Mesenteric fat pad (tissue), 1 donor: ENCODE results near the gene SLC25A26. TPM values are rescaled to one million over a fixed set of nuclear protein-coding genes. Genes with fewer than 3 reads are reported as not detected.

Experiments
- DNase-seq: peaks from one replicate; pipeline ENCODE4 v3.0.0-alpha.2; 2020; ENCODE audit warnings: low spot score
- total RNA-seq: library from RNA; stranded (reverse); fragmentation: NEBNext Ultra II Directional; extraction: Animal tissue kit (Norgen Biotek cat#: 25700); gene quantifications from one replicate; pipeline ENCODE4 v1.2.1, GENCODE V29; 2021
- donor health status: DM: yes; HTN: yes; CAD: no.

Gene SLC25A26
- total RNA-seq, 1 donor from 2014 or later: 18.7 TPM

DNA sequence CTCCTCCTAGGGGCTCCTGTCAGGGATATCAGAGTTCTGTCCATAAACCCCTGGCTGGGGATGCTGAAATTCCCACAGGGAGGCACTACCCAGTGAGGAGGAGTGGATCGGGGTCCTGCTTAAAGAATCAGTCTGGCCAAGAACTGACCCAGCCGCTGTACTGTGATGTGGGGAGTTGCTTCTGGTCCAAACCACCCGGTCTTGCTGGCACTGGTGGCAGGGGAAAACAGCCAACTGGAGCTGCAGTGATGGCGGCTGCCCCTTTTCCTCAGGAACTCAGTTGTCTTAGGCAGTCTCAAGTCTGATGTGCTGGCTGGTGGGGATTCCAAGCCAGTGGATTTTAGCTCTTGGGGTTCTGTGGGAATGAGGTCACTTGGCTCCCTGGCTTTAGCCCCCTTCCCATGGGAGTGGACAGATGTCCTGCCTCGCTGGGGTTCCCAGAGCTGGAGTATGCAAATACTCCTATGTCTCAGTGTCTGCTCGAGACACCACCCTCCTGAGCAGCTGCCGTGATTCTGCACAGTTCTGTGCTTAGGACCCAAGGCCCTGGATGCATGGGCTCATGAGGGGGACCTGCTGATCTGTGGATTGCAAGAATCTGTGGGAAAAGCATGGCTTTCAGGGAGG lies 97.1 kb downstream of the SLC25A26 start:
- no peak for DNase-seq

DNA sequence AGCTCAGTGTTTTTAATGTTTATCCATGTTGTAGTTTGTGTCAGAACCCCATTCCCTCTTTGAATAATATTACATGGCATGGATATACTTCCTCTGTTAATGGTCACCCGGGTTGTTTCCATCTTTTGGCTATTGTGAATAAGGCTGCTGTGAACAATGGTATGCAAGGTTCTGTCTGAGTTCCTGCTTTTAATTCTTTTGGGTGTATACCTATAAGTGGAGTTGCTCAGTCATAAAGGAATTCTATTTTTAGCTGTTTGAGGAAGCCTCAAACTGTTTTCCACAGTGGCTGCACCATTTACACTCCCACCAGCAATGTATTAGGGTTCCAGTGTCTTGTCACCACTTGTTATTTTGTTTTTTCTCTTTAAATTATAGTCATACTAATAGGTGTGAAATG lies 99.6 kb downstream of the SLC25A26 start:
- DNase-seq: no peak

DNA sequence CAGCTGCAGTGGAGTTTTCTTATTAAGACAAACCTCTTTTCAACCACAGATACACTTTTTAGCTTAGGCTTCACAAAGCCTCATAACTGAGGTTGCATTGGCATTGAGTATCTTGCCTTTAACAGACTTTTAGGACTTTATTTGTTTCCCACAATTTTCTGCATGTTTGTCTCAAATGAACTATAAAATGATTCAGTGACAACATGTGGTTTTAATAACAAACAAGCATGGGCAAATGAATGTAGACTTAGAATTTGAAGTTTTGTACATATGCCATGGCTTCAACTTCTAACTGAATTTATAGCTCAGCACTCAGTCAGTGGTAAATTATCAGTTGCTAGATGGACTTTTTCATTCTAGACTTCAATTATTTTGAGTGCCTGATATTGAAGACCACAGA lies 101.6 kb downstream of the SLC25A26 start:
- no peak for DNase-seq

DNA sequence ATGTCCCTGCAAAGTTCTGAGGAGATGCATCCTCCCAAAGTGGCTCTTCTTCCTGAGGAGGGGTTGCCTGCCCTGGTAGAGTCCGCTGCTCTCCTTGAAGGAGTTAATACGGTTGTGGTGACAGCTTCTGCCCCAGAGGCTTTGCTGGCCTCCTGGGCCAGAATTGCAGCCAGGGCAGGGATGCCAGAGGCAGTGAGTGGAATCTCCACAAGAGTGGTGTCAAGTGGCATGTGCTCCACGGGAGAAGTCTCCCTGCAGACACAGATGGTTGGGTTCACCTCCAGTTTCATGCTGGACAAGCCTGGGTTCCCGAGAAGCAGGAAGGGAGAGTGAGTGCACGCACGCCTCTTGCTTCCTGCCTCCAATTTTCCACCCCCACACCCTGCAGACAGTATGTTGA lies 105.5 kb downstream of the SLC25A26 start:
- DNase-seq: no peak

DNA sequence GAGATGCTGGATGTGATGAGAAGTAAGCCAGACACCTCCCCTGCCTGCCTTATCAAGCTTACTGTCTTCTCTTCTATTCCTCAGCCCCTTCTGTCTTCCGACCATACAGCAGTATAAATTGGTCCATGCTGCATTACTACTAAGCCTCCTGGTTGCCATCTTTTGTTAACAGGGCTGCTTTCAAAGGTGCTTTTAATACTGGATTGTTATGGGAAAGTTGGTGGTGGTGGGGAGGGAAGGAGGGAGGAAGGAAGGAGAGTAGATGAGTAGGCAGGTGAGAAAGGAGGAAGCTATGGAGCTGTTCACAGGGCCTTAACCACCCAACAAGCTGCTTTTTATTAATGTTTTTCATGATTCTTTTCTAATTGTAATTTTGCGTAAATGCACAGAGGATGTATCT lies 114.9 kb downstream of the SLC25A26 start:
- no peak for DNase-seq

DNA sequence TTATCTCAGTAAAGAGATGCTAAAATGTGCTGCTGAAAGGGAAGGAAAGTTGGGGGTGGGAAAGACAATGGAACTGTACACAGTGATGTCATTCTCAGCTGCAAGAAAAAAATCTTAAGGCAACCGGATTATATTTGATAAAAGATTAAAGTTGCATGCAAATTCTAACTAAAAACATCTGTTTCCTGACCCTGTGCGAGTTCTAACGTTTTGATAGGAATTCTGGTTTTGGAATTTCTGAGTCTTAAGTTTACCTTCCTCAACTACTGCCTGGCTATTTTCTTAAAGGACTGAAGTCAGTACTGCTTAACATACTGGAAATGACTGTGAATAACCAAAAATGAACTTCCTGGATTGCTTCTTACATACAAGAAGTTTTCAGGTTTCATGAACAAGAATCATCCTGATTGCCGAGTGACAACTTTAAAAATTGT lies 115.5 kb downstream of the SLC25A26 start:
- DNase-seq: no peak

DNA sequence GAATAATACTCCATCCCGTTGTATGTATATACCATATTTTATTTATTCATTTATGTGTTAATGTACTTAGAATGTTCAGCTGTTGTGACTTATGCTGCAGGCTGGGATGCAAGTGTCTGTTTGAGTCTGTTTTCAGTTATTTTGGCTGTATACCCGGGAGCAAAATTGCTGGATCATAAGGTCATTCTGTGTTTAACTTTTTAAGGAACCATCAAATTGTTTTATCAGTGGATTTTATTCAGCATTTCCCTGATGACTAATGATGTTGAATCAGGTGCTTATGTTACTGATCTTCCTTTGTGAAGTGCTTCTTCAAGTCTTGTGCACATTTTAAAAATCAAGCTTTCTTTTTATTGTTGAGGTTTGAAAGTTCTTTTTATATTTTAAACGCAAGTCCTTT lies 118.1 kb downstream of the SLC25A26 start:
- DNase-seq: no peak

DNA sequence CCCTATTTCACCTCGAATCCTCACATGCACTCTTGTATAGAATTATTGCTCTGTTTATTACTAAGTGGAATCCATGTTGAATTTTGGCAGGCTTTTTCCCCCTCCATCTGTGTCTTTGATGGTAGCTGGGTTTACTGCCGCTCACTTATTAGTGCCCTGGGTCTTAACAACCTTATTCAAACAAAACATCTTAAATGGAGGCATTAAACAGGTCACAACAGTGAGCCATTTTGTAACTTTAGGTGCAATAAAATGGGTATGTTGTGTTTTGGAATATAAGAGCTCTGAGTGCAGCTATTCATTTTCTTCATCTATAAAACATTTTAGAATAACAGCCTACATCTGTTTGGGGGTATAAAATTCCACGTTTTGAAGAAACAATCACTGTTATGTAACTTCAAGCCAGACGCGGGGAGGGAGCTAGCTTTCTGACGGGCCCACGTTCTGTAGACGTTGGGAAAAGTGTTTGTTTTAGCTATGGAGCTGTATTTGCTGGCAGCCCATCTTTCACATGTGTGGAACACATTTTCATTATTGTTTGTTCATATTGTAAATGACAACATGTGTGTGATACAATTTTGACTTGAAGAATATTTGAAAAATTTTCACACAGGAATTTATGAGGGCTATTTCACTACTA lies 122.0 kb downstream of the SLC25A26 start:
- DNase-seq: no peak

DNA sequence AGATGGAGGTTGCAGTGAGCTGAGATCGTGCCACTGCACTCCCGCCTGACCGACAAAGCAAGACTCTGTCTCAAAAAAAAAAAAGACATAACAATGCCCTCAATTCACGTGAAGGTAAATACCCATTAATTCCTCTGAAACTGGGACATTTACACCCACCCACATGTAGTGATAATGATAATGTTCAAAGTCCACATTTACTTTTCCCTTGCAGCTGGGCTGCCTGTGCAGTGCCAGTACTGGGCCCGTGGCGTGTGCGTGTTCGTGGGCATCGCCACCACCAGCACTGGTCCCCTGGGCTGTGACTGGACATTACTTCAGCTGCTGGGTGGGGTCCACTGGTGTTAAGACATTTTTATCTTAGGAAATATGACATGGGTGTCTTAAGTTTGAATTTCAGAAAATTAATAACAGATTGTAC lies 123.6 kb downstream of the SLC25A26 start:
- DNase-seq: no peak

DNA sequence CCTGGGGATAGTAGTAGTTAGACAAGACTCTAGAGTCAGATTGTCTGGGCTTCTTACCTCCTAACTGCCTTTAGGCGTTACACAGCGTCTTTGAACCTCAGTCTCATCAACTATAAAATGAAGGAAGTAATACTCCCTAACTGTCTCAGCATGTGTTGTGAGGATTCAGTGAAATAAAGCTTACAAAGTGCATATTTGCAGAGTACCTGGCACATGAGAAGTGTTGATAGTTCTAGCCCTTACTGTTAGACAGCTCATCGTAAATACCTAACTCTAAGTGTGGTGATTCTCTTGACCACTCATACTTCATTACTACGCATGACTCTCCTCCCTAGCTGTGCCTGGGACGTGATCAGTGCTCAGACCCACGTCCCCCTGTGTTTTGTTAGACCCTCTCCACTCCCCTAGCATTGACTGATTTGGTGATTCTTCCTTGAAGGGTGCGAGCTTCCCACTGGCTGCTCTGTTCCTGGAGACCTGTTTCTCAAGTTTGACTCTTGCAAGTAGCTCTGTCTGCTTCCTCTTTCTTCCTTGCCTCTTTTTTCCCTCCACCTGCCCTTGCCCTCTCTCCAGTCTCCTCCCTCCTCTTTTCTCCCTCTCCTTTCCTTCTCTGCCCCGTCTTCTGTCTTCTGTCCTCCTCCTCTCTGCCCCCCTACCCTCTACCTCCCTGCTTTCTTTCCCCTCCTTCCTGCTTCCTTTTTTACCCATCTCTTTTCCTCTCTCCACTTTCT lies 124.2 kb downstream of the SLC25A26 start:
- DNase-seq: no peak

DNA sequence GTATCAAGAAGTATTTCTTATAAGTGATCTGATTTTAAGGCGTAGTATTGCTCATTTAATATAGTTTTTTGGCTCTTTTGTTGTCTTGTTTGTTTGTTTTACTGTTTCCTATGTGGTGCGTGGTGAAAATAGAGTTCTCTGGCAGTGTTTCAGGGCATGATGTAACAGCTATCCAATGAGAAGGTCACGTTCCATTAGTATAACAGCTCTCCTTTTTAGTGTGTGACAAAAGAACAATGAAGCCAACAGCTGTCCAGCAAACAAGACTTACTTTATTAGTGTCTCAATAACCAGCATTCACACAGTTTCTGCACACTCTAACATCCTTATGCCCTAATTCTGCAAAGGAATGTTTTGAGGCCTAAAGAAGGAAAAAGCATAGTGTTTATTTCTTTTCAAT lies 127.9 kb downstream of the SLC25A26 start:
- DNase-seq: no peak

DNA sequence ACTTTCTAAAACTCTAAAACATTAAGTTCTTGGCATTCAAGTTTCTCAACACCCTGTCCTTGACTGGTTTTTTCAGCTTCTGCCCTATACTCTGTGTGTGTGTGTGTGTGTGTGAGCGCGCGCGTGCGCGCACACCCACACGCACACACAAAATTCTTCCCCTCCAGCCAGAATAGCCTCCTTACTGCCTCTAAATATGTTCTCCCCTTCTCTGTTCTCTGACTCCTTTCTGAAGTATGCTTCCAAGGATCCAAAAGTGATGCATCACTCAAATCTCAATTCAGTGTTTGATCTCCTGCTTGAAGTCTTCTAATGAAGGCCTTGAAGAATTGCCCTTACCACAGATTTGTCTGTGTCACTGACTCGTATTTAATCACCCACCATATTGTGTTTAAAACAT lies 129.8 kb downstream of the SLC25A26 start:
- DNase-seq: no peak

DNA sequence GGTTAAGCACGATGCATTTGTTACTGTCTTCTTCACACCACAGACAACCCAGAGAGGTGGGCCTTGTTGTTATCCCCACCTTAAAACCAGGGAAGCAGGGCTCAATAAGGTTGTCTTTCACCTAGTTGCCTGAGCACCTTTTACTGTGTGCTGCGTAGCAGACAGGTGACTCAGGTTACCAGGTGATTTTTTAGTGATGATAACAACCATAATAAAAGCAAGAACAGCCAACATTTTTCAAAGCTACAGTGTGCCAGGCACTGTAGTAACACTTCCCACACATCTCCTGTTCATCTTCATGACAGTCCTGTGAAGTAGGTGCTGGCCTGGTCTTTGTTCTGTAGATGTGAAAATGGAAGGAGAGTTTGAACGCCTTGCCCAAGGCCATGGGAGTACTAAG lies 132.2 kb downstream of the SLC25A26 start:
- no peak for DNase-seq

DNA sequence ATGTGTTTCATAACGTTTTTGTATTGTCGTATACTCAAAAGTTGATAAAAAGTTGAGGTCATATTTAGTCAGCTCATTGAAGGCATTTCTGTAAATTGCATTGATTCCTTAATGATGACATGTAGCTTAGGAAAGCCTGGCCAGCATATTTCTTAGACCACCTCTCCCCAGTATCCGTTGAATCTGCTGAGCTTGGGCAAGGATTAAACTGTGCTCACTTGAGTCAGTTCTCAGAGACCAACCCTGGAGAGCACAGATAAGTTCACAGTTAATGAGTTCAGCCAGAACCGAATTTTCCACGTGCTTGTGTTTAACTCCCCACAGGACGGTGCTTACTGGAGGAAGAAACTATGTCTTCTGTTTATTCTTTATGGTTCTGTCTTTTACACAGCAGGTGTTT lies 132.7 kb downstream of the SLC25A26 start:
- DNase-seq: no peak

DNA sequence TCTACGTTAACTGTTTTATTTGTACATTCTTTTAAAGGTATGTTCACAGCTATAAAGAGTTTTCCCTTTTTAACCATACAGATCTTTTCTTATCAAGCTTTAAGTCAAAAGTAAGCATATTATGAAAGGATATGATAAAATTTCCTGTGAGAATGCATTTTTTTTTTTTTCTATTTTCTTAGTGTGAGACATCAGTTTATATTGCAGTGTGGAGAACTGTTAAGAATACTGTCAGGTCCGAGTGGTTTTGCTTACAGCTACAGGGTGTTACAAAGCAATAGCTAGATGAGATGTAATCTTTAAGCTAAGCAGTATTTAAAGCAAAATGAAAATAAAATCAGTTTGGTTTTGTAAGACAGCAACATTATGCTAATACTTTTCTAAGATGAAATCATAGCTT lies 133.2 kb downstream of the SLC25A26 start:
- no peak for DNase-seq

DNA sequence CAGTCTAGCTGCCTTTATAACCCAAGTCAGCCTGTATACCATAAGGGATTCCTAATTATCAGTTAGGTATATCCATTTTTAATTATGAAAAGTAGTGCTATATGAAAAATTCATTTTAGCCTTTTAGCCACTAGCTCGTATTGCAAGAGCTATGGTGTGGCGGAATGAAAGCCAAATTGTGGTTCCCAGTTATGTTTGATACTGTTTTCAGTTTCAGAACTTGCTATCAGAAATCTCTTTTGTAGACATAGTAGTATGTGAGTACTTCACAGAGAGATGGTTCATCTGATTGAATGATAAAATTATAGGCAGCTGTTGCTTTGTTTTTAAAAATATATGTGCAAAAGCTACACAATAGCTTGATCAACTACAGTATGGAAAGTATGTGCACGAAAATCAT lies 134.6 kb downstream of the SLC25A26 start:
- DNase-seq: no peak

DNA sequence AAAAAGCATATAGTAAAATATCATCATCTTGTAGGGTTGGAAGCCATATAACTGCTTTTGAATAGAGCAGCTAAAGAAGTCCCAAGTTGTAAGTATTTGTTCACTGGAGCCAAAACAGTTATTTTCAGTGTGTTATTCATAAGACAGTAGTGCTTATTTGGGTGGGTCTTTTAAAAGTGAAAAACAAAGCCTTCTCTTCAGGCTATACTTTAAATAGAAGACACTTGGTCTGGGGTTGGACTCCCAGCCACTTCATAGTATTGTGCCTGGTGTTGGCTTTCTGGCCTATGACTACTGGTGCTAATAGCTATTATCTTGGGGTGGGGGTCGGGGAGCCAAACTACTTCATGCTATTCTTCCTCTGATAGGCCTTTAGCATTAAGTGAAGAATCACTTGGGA lies 135.2 kb downstream of the SLC25A26 start:
- DNase-seq: no peak

DNA sequence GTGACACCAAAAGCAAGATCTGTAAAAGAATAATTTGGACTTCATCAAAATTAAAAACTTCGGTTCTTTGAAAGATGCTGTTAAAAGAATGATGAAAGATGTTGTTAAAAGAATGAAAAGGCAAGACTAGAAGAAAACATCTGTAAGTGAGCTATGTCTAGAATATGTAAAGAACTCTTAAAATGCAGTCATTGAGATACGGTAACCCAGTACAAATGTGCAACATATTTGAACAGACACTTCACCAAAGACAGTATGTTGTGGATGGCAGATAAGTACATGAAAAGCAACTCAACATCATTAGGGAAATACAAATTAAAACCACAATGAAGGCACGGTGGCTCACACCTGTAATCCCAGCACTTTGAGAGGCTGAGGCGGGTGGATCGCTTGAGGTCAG lies 140.6 kb downstream of the SLC25A26 start:
- DNase-seq: no peak

DNA sequence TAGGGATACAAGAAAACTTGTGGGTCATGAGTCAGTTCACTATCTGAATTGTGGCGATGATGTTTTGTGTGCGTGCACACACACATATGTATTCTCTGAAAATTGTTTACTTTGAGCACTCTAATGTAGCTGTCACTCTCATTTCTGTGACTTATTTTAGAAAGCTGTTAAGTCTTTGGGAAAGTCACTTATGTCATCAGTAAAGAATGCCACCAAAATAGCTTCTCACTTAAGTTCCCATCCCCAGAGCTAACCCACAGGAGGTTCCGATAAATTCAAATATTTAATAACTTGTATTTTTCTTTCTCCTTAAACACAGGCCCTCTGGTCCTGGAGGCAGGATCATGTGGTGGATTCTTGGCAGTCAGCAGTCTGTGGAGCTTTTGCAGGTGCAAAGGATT lies 141.7 kb downstream of the SLC25A26 start:
- no peak for DNase-seq

DNA sequence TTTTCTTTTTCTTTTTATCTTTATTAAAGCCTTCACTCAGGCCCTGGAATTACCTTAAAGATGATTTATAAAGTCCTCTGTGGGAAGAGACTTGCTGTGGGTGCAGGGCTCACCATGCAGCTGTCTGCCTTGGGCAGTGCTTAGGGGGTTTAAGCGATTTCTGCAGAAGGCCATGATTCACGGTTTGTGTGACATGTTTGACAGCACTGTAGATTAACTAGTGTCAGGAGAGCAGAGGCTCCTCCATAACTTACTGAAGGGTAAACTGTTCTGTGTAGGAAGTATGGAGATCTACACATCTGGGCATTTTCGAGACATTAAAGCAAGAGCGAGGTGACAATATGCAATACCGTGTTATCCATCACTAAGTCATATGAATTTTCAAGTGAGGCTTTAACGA lies 142.3 kb downstream of the SLC25A26 start:
- no peak for DNase-seq

DNA sequence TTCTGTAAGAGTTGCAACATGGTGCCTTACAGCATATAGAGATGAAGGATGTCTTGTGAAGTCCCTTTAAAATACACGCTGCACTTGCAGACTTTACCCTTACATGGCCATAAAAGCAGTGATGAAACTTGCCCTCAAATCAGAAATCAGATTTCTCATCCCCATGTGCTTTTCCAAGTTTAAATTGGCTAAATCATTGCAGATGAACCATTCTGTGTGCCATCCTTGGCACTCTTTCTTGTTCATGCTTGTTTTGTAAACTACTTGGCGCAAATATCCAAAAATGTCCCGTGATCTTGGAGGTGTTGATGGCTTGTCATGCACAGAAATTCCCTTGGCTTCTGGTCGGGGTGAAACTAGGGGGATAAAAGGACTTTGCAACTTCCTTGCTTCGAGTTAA lies 144.3 kb downstream of the SLC25A26 start:
- DNase-seq: no peak

DNA sequence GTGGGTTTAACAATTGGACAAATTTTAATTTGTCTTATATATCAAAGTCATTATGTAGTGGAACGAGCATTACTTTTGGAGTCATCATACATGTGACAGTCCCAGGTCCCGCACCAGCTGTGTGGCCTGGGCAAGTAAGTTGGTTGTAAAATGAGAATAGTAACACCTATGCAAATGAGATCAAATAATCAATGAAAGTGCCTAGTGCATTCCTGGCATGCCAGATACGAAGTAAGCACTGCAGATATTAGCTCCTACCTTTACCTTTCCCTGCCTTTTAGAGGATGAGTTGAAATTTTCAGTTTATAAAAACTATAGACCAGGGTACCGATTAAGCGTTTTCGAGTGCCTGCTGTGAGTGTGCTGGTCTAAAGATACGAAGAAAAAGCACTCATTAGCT lies 145.9 kb downstream of the SLC25A26 start:
- DNase-seq: no peak

DNA sequence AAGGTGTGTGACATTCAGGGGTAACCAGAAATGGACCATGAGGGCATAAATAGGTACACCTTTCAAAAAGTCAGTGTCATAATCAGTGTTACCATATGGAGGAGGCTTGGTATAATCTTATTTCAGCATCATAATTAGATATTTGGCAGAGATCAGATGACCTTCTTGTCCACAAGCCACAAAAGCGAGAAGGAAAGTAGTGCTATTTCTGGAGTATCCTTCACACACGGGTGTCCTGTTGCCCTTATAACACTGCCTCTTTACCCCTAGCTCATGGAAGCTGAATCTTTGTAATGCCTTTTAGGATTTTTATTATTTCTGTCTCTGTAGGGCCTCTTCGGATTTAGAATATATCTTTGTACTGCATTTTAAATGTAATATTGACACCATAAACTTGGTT lies 147.2 kb downstream of the SLC25A26 start:
- no peak for DNase-seq
